GM18870 (cell line): ENCODE measurements around the gene TRIM56.
"Not testable (repeated sequence)": the region's sequence is repeated elsewhere in the genome, so short reads cannot be mapped to it uniquely, and the experiment has no call there.

Experiments
- ATAC-seq: cut with Tn5 transposase; IDR thresholded peaks from one replicate; pipeline ENCODE4 v1.9.1; 2021; ENCODE audit warnings: moderate library complexity; ENCODE audit not compliant: unreplicated experiment

Gene TRIM56

GRCh38 chr7:101088858-101089529, 3.7 kb downstream of the TRIM56 start:
- ATAC-seq: no peak

- ATAC-seq: no peak
Observed at GRCh38 chr7:101089876-101090275, 4.6 kb downstream of the TRIM56 start.

- not testable (repeated sequence) for ATAC-seq
Observed at GRCh38 chr7:101092266-101092905, 7.1 kb downstream of the TRIM56 start.

- no peak for ATAC-seq
Observed at GRCh38 chr7:101093906-101094305, 8.6 kb downstream of the TRIM56 start.

- no peak for ATAC-seq
Observed at GRCh38 chr7:101094376-101094775, 9.1 kb downstream of the TRIM56 start.

- ATAC-seq: no peak
Observed at GRCh38 chr7:101094791-101095375, 9.6 kb downstream of the TRIM56 start.

- ATAC-seq: no peak
Observed at GRCh38 chr7:101096331-101096956, 11.2 kb downstream of the TRIM56 start.

GRCh38 chr7:101096957-101097347, 11.7 kb downstream of the TRIM56 start:
- no peak for ATAC-seq

GRCh38 chr7:101097561-101097960, 12.3 kb downstream of the TRIM56 start:
- no peak for ATAC-seq

- no peak for ATAC-seq
Observed at GRCh38 chr7:101099969-101100781, 14.9 kb downstream of the TRIM56 start.

- ATAC-seq: no peak
Observed at GRCh38 chr7:101100858-101101847, 15.9 kb downstream of the TRIM56 start.

GRCh38 chr7:101102026-101102425, 16.7 kb downstream of the TRIM56 start:
- no peak for ATAC-seq

GRCh38 chr7:101103701-101104100, 18.4 kb downstream of the TRIM56 start:
- ATAC-seq: not testable (repeated sequence)

- no peak for ATAC-seq
Observed at GRCh38 chr7:101104193-101104713, 19.0 kb downstream of the TRIM56 start.

GRCh38 chr7:101104799-101105198, 19.5 kb downstream of the TRIM56 start:
- ATAC-seq: no peak

GRCh38 chr7:101105248-101105647, 20.0 kb downstream of the TRIM56 start:
- ATAC-seq: not testable (repeated sequence)

- ATAC-seq: no peak
Observed at GRCh38 chr7:101106386-101106785, 21.1 kb downstream of the TRIM56 start.

GRCh38 chr7:101108330-101108857, 23.1 kb downstream of the TRIM56 start:
- ATAC-seq: no peak

GRCh38 chr7:101108961-101109360, 23.7 kb downstream of the TRIM56 start:
- ATAC-seq: no peak
